KOPT-K1 (cell line): ENCODE results near the gene C1orf159.

ENCODE experiments used
- H3K27ac ChIP-seq: fragments of 200-600 bp; sonication (generic); 2 replicates; pipeline ENCODE4 v1.5.1; 2016; ENCODE audit warnings: antibody characterized with exemption, mild to moderate bottlenecking, low read depth, low read length; ENCODE audit not compliant: poor library complexity, severe bottlenecking
- H3K36me3 ChIP-seq: fragments of 200-600 bp; sonication (generic); 2 replicates; pipeline ENCODE4 v1.5.1; 2017; ENCODE audit warnings: antibody characterized with exemption, mild to moderate bottlenecking, low read length, moderate library complexity; ENCODE audit not compliant: insufficient read depth
- H3K9me3 ChIP-seq: fragments of 200-600 bp; sonication (generic); 2 replicates; pipeline ENCODE4 v1.5.1; 2017; ENCODE audit warnings: antibody characterized with exemption, low read length, mild to moderate bottlenecking; ENCODE audit not compliant: insufficient read depth, poor library complexity, severe bottlenecking

Gene C1orf159

GRCh38 chr1:1047963-1048362 lies 67.9 kb downstream of the C1orf159 start:
- no peaks in the 10 kb centered on the region for H3K36me3 ChIP-seq

GRCh38 chr1:1047407-1047806 lies 68.5 kb downstream of the C1orf159 start:
- Histone ChIP-seq H3K36me3 (no peaks in the 10 kb centered on the region), H3K27ac (no peak overlapping the region), H3K9me3 (no peaks in the 10 kb centered on the region)

More at GRCh38 chr1:1047963-1048362, 67.9 kb downstream of the C1orf159 start:
- H3K9me3 ChIP-seq = no peaks in the 10 kb centered on the region
- no peak overlapping the region for H3K27ac ChIP-seq

GRCh38 chr1:1046767-1047166 lies 69.1 kb downstream of the C1orf159 start:
- H3K27ac ChIP-seq = no peak overlapping the region
- no peaks in the 10 kb centered on the region for H3K9me3 ChIP-seq
- no peaks in the 10 kb centered on the region for H3K36me3 ChIP-seq

GRCh38 chr1:1046243-1046642 lies 69.6 kb downstream of the C1orf159 start:
- no peaks in the 10 kb centered on the region for H3K9me3 ChIP-seq
- no peaks in the 10 kb centered on the region for H3K36me3 ChIP-seq
- H3K27ac ChIP-seq = no peak overlapping the region

- Histone ChIP-seq H3K36me3 (no peaks in the 10 kb centered on the region), H3K9me3 (no peaks in the 10 kb centered on the region), H3K27ac (no peak overlapping the region)
These were observed 70.8 kb downstream of the C1orf159 start for GRCh38 chr1:1045129-1045528.

GRCh38 chr1:1044455-1045078 lies 71.3 kb downstream of the C1orf159 start:
- Histone ChIP-seq H3K27ac (no peak overlapping the region), H3K9me3 (no peaks in the 10 kb centered on the region), H3K36me3 (no peaks in the 10 kb centered on the region)

- Histone ChIP-seq H3K9me3 (no peaks in the 10 kb centered on the region), H3K36me3 (no peaks in the 10 kb centered on the region), H3K27ac (no peak overlapping the region)
These were observed 72.0 kb downstream of the C1orf159 start for GRCh38 chr1:1043921-1044320.

GRCh38 chr1:1043411-1043810 lies 72.5 kb downstream of the C1orf159 start:
- Histone ChIP-seq H3K9me3 (no peaks in the 10 kb centered on the region), H3K27ac (no peak overlapping the region), H3K36me3 (no peaks in the 10 kb centered on the region)

GRCh38 chr1:1042835-1043234 lies 73.1 kb downstream of the C1orf159 start:
- H3K9me3 ChIP-seq = no peaks in the 10 kb centered on the region
- no peaks in the 10 kb centered on the region for H3K36me3 ChIP-seq
- no peak overlapping the region for H3K27ac ChIP-seq

GRCh38 chr1:1041873-1042272 lies 74.0 kb downstream of the C1orf159 start:
- no peaks in the 10 kb centered on the region for H3K9me3 ChIP-seq
- no peaks in the 10 kb centered on the region for H3K36me3 ChIP-seq
- no peak overlapping the region for H3K27ac ChIP-seq

- H3K9me3 ChIP-seq = no peaks in the 10 kb centered on the region
- H3K27ac ChIP-seq = no peak overlapping the region
- no peaks in the 10 kb centered on the region for H3K36me3 ChIP-seq
These were observed 74.8 kb downstream of the C1orf159 start for GRCh38 chr1:1041092-1041523.

- no peak overlapping the region for H3K27ac ChIP-seq
- H3K9me3 ChIP-seq = no peaks in the 10 kb centered on the region
- no peaks in the 10 kb centered on the region for H3K36me3 ChIP-seq
These were observed 75.6 kb downstream of the C1orf159 start for GRCh38 chr1:1040004-1040991.

- Histone ChIP-seq H3K9me3 (no peaks in the 10 kb centered on the region), H3K36me3 (no peaks in the 10 kb centered on the region), H3K27ac (no peak overlapping the region)
These were observed 76.6 kb downstream of the C1orf159 start for GRCh38 chr1:1039145-1039910.

GRCh38 chr1:1038694-1039093 lies 77.2 kb downstream of the C1orf159 start:
- Histone ChIP-seq H3K9me3 (no peaks in the 10 kb centered on the region), H3K27ac (no peak overlapping the region), H3K36me3 (no peaks in the 10 kb centered on the region)
